Psoas muscle (tissue), 8 donors: Measurements from ENCODE around the gene ZNF846. TPM values are rescaled to one million over a fixed set of nuclear protein-coding genes. Genes with fewer than 3 reads are reported as not detected.
"Not testable (repeated sequence)": the region's sequence is repeated elsewhere in the genome, so short reads cannot be mapped to it uniquely, and the experiment has no call there.

Source experiments
- ATAC-seq, 4 donors: fragments of 200-7000 bp; cut with Tn5 transposase; one replicate each; pipeline ENCODE4 v1.9.1; 2020; ENCODE audit warnings: moderate library complexity in 3 of 4, mild to moderate bottlenecking in 2 of 4
- DNase-seq, 2 donors: peaks; one replicate each; pipeline ENCODE4 v3.0.0-alpha.2; 2020
- H3K27ac ChIP-seq: fragments of 200-600 bp; one replicate; pipeline ENCODE4 v1.8.0; 2022
- H3K27me3 ChIP-seq, 3 donors: fragments of 200-600 bp in 1 of 3; one replicate each; pipeline versions ENCODE4 v1.6.1 to v1.8.0; 2013 to 2022; ENCODE audit warnings: low read length in 2 of 3, mild to moderate bottlenecking in 2 of 3, moderate library complexity in 1 of 3; ENCODE audit not compliant: insufficient read depth in 3 of 3
- H3K36me3 ChIP-seq, 2 donors: fragments of 200-600 bp in 1 of 2; one replicate each; pipeline versions ENCODE4 v1.6.1 to v1.8.0; 2013 to 2022; ENCODE audit warnings: low read depth in 1 of 2, mild to moderate bottlenecking in 1 of 2, moderate library complexity in 1 of 2; ENCODE audit not compliant: insufficient read depth in 1 of 2
- H3K4me1 ChIP-seq: fragments of 200-600 bp; one replicate; pipeline ENCODE4 v1.8.0; 2022
- H3K4me3 ChIP-seq: fragments of 200-600 bp; one replicate; pipeline ENCODE4 v1.8.0; 2022; ENCODE audit warnings: mild to moderate bottlenecking
- H3K9me3 ChIP-seq: fragments of 200-600 bp; one replicate; pipeline ENCODE4 v1.8.0; 2022
- WGBS, 3 donors: extraction: QIAGEN DNeasy Blood & Tissue Kit; methylation state at CpG; one replicate each; pipeline versions ENCODE4 v1.1.6 to v1.1.7; 2013; 5-methylcytosine and 5-hydroxymethylcytosine counted together
- intact Hi-C, 2 donors: fragments of 100-400 bp; cut with DNase I; formaldehyde crosslinking; loops; one replicate each; pipeline versions ENCODE4 v1.11.0 to v1.14.2; 2022
- polyA plus RNA-seq, 3 donors: library from polyadenylated mRNA; stranded (reverse); fragments of 200-250 nt; gene quantifications; one replicate each; pipeline ENCODE4 v1.2.3, GENCODE V29; 2013
- total RNA-seq, 4 donors: library from RNA; stranded (reverse); fragmentation: NEBNext Ultra II Directional in 2 of 4; extraction: Animal tissue kit (Norgen Biotek cat#: 25700) in 2 of 4; gene quantifications; one replicate each; pipeline versions ENCODE4 v1.2.1 to v1.2.4, GENCODE V29; 2021 to 2023
- TF ChIP-seq, protein P1 (sequence below): fragments of 200-600 bp; IDR thresholded peaks from one replicate; pipeline ENCODE4 v1.8.0; 2022; ENCODE audit warnings: antibody characterized with exemption
- donor health status: healthy with polysubstance abuse.
- donor health status: DM: no; HTN: no; CAD: no; lungs with moderate emphysema.
- donor health status: Bipolar disorder and iron deficiency.
- donor health status: healthy.
- donor health status: DM: yes; HTN: yes; CAD: no.
- donor health status: DM: no; HTN: no; CAD: no.
- donor health status: DM: no; HTN: no; CAD: no.
- donor health status: DM: yes; HTN: yes; CAD: no.

ZNF846 gene
- total and polyA plus RNA-seq, 7 donors = 1.7 to 6.8 (median 3.3) TPM

GRCh38 chr19:9789066-9789465 lies 20.5 kb upstream of the ZNF846 start:
- Histone ChIP-seq H3K36me3 (no peaks in the 10 kb centered on the region), H3K27ac (no peak overlapping the region), H3K27me3 (peaks cover 0 to 44% (median 4%) of the 10 kb centered on the region in 3 donors), H3K4me3 (no peak overlapping the region), H3K4me1 (no peaks in the 10 kb centered on the region), H3K9me3 (no peaks in the 10 kb centered on the region)
- TF ChIP-seq, protein P1, sequence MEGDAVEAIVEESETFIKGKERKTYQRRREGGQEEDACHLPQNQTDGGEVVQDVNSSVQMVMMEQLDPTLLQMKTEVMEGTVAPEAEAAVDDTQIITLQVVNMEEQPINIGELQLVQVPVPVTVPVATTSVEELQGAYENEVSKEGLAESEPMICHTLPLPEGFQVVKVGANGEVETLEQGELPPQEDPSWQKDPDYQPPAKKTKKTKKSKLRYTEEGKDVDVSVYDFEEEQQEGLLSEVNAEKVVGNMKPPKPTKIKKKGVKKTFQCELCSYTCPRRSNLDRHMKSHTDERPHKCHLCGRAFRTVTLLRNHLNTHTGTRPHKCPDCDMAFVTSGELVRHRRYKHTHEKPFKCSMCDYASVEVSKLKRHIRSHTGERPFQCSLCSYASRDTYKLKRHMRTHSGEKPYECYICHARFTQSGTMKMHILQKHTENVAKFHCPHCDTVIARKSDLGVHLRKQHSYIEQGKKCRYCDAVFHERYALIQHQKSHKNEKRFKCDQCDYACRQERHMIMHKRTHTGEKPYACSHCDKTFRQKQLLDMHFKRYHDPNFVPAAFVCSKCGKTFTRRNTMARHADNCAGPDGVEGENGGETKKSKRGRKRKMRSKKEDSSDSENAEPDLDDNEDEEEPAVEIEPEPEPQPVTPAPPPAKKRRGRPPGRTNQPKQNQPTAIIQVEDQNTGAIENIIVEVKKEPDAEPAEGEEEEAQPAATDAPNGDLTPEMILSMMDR = no peak
- intact Hi-C loops = no loop called here
- ATAC-seq (no peak), DNase-seq (no peak)
- 72 to 78% (median 77%) methylated on average over 11 of the region's 11 CpGs for WGBS, 3 donors

DNA sequence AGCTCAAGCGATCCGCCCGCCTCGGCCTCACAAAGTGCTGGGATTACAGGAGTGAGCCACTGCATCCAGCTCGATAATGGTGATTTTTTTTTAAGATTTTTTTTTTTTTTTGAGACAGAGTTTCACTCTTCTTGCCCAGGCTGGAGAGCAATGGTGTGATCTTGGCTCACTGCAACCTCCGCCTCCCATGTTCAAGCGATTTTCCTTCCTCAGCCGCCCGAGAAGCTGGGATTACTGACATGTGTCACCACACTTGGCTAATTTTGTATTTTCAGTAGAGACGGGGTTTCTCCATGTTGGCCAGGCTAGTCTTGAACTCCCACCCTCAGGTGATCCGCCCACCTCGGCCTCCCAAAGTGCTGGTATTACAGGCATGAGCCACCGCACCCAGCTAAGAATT lies 20.1 kb upstream of the ZNF846 start:
- intact Hi-C loops, H3K27ac ChIP-seq: not testable (repeated sequence)
- peaks cover 0 to 44% (median 4%) of the 10 kb centered on the region in 3 donors for H3K27me3 ChIP-seq

GRCh38 chr19:9786819-9787218 lies 18.3 kb upstream of the ZNF846 start:
- Histone ChIP-seq H3K27me3 (peaks cover 0 to 40% (median 4%) of the 10 kb centered on the region in 3 donors), H3K27ac (no peak overlapping the region), H3K4me3 (no peak overlapping the region), H3K9me3 (no peaks in the 10 kb centered on the region), H3K36me3 (no peaks in the 10 kb centered on the region), H3K4me1 (no peaks in the 10 kb centered on the region)
- TF ChIP-seq, protein P1 = no peak
- no peak for DNase-seq
- no peak for ATAC-seq
- WGBS, 3 donors = 87 to 90% (median 89%) methylated on average over 8 of the region's 8 CpGs
- intact Hi-C loops = no loop called here

More for the DNA sequence above, 20.1 kb upstream of the ZNF846 start:
- not testable (repeated sequence) for H3K36me3 ChIP-seq, H3K4me1 ChIP-seq, H3K9me3 ChIP-seq, H3K4me3 ChIP-seq, DNase-seq, ATAC-seq
- WGBS, 3 donors = 90 to 92% (median 91%) methylated on average over 13 of the region's 13 CpGs

DNA sequence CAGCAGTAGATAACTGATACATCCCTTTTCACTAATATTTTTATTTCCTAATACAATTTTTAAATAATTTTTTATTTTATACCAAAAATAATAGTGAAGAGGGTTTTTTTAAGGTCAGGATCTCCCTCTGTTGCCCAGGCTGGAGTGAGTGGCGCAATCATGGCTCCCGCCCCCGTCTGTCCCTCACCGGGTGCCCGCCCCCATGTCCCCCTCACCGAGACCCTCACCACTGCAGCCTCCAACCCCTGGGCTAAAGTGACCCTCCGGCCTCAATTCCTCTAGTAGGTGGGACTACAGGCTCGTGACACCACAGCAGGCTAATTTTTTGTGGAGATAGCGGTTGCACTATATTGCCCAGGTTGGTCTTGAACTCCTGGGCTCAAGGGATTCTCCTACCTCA lies 17.8 kb upstream of the ZNF846 start:
- no peaks in the 10 kb centered on the region for H3K4me1 ChIP-seq
- ATAC-seq (no peak), DNase-seq (no peak)
- H3K4me3 ChIP-seq = peak overlapping the region; percentile 69
- 50 to 51% (median 51%) methylated on average over 9 of the region's 9 CpGs for WGBS, 3 donors
- H3K9me3 ChIP-seq = no peaks in the 10 kb centered on the region
- peaks cover 0 to 37% (median 4%) of the 10 kb centered on the region in 3 donors for H3K27me3 ChIP-seq
- no peaks in the 10 kb centered on the region for H3K36me3 ChIP-seq
- H3K27ac ChIP-seq = peak overlapping the region; percentile 80
- intact Hi-C loops = no loop called here
- TF ChIP-seq, protein P1 = no peak

DNA sequence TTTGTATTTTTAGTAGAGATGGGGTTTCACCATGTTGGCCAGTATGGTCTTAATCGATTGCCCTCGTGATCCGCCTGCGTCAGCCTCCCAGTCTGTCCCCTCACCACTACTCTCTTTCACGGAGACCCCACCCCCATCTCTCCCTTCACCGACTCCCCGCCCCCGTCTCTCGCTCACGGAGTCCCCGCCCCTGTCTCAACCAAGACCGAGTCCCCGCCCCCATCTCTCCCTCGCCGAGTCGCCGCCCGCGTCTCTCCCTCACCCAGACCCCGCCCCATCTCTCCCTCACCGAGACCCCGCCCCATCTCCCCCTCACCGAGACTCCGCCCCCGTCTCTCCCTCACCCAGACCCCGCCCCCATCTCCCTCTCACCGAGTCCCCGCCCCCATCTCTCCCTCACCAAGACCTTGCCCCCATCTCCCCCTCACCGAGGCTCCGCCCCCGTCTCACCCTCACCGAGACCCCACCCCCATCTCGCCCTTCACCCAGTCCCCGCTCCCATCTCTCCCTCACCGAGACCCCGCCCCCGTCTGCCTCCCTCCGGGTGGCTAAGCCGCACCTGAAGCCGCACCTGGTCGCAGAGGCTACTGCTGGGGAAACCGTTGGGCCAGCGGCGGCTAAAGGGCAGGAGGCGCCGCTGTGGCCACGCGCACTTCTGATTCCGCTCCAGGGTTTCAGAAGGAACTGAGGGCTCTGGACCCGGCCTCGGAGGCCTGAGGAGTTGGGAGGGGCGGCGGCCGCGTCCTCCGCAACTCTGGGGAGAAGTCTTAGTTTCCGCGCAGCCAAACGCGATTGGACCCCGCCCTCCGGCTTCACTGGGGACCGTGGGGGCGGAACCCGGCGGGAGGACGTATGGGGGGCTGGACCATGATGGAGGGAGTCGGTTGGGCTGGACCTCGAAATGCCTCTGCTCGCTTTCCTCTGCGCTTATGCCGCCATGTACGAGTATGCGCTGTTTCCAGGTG lies 17.1 kb upstream of the ZNF846 start:
- WGBS, 3 donors = 1 to 2% (median 2%) methylated on average over 68 to 74 of the region's 74 CpGs

DNA sequence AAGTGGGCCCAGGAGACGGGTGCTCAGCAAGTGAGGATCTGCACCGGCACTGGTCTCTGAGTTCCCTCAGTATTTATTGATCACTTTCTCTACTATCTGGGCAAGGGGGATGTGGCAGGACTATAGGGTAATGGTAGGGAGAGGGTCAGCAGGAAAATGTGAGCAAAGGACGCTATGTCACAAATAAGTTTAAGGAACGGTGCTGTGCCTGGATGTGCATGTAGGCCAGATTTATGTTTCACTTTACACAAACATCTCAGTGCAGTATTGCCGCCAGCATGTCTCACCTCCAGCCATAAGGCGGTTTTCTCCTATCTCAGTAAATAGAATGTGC lies 15.6 kb upstream of the ZNF846 start:
- peaks cover 0 to 31% (median 4%) of the 10 kb centered on the region in 3 donors for H3K27me3 ChIP-seq
- H3K36me3 ChIP-seq, intact Hi-C loops, H3K4me3 ChIP-seq, H3K4me1 ChIP-seq, H3K27ac ChIP-seq, ATAC-seq, H3K9me3 ChIP-seq, DNase-seq: not testable (repeated sequence)
- 89 to 91% (median 90%) methylated on average over 6 of the region's 6 CpGs for WGBS, 3 donors

More for the DNA sequence above, 17.1 kb upstream of the ZNF846 start:
- no peaks in the 10 kb centered on the region for H3K36me3 ChIP-seq
- H3K27ac ChIP-seq = peak overlapping the region; percentile 80
- peak overlapping the region; percentile 69 for H3K4me3 ChIP-seq
- ATAC-seq (peak; percentile 77 to 90 (median 84)), DNase-seq (peak; percentile 94 to 95)
- no peaks in the 10 kb centered on the region for H3K9me3 ChIP-seq
- TF ChIP-seq, protein P1 = no peak
- peaks cover 0 to 33% (median 4%) of the 10 kb centered on the region in 3 donors for H3K27me3 ChIP-seq
- no peaks in the 10 kb centered on the region for H3K4me1 ChIP-seq
- intact Hi-C loops = no loop called here
